Panc1 (cell line): ENCODE results near the gene SLC6A13. TPM values are rescaled to one million over a fixed set of nuclear protein-coding genes. Genes with fewer than 3 reads are reported as not detected.

Experiments used
- ATAC-seq: fragments of 200-7000 bp; cut with Tn5 transposase; 2 replicates; pipeline ENCODE4 v1.9.1; 2020; ENCODE audit warnings: mild to moderate bottlenecking, moderate library complexity
- BruUV-seq: library from RNA; stranded (reverse); fragments of 400-500 nt; replicated peaks from 2 replicates; lab custom pipeline; 2021; lab: Mats Ljungman, UMichigan
- CTCF ChIA-PET: fragments of 300-600 bp; sonication (Branson Sonifier 250); formaldehyde crosslinking; loops from one replicate; lab custom pipeline; 2022; ENCODE audit warnings: antibody characterized with exemption; lab: Charles Lee
- POLR2A ChIA-PET: fragments of 300-600 bp; sonication (Branson Sonifier 250); formaldehyde crosslinking; loops from one replicate; lab custom pipeline; 2022; ENCODE audit warnings: antibody characterized with exemption; lab: Charles Lee
- DNase-seq: peaks from one replicate; pipeline ENCODE4 v3.0.0-alpha.2; 2010; ENCODE audit warnings: low read depth, low spot score
- H3K27ac ChIP-seq: 2 replicates; pipeline ENCODE4 v1.5.1; 2011; ENCODE audit warnings: mild to moderate bottlenecking, low read length, inconsistent platforms
- H3K27me3 ChIP-seq: fragments of 200-500 bp; sonication (Bioruptor generic); 2 replicates; pipeline ENCODE4 v1.6.0; 2014; ENCODE audit warnings: low read length, inconsistent platforms; ENCODE audit not compliant: control insufficient read depth, insufficient read depth
- H3K36me3 ChIP-seq: fragments of 200-500 bp; sonication (Bioruptor generic); 2 replicates; pipeline ENCODE4 v1.5.1; 2014; ENCODE audit warnings: inconsistent platforms, mild to moderate bottlenecking, low read length, moderate library complexity; ENCODE audit not compliant: control insufficient read depth, insufficient read depth
- H3K4me1 ChIP-seq: 2 replicates; pipeline ENCODE4 v1.5.1; 2011; ENCODE audit warnings: inconsistent platforms, mild to moderate bottlenecking, low read length, moderate library complexity; ENCODE audit not compliant: control insufficient read depth, insufficient read depth
- H3K4me3 ChIP-seq, 2 experiments: 2 replicates each; pipeline ENCODE4 v1.5.1; 2011 to 2012; ENCODE audit warnings: low read depth in 2 of 2, low read length in 2 of 2, mild to moderate bottlenecking in 2 of 2, inconsistent platforms in 1 of 2, moderate library complexity in 1 of 2
- H3K9me3 ChIP-seq: fragments of 200-500 bp; sonication (Bioruptor generic); 2 replicates; pipeline ENCODE4 v1.5.1; 2014; ENCODE audit warnings: low read depth, mild to moderate bottlenecking, inconsistent platforms, low read length, moderate library complexity; ENCODE audit not compliant: control insufficient read depth, insufficient read depth
- POLR2AphosphoS5 ChIP-seq: IDR thresholded peaks from 2 replicates; pipeline ENCODE4 v1.6.1; 2012; ENCODE audit warnings: mild to moderate bottlenecking, low read depth, low read length, moderate library complexity
- SIN3A ChIP-seq: IDR thresholded peaks from 2 replicates; pipeline ENCODE4 v1.6.1; 2012; ENCODE audit warnings: low read depth, mild to moderate bottlenecking, low read length, moderate library complexity, borderline replicate concordance; ENCODE audit not compliant: insufficient read depth
- TCF7L2 ChIP-seq: IDR thresholded peaks from 2 replicates; pipeline ENCODE4 v1.6.1; 2011; ENCODE audit warnings: mild to moderate bottlenecking, low read depth, low read length, inconsistent platforms
- in situ Hi-C: cut with HindIII; loops from 2 replicates; pipeline ENCODE4 v1.10.0; 2016; ENCODE audit warnings: low sequenced_read_pairs, low pct_unique_long_range_greater_than_20kb
- intact Hi-C: fragments of 100-400 bp; cut with micrococcal nuclease; formaldehyde crosslinking; loops from one replicate; pipeline ENCODE4 v1.10.0; 2022; ENCODE audit not compliant: unreplicated experiment
- total RNA-seq: library from RNA; stranded (reverse); gene quantifications from one replicate; pipeline ENCODE4 v1.2.1, GENCODE V29; 2021; ENCODE audit not compliant: unreplicated experiment
- TF ChIP-seq, protein P1 (sequence below): fragments of 450-650 bp; IDR thresholded peaks from 2 replicates; pipeline ENCODE4 v1.5.1; 2017; ENCODE audit warnings: mild to moderate bottlenecking
- TF ChIP-seq, protein P2 (sequence below), 2 experiments: IDR thresholded peaks; 2 replicates each; pipeline ENCODE4 v1.6.1; 2011 to 2012; ENCODE audit warnings: low read depth in 2 of 2, control low read depth in 1 of 2, low read length in 1 of 2, mild to moderate bottlenecking in 1 of 2, moderate library complexity in 1 of 2; ENCODE audit not compliant: insufficient read depth in 1 of 2

SLC6A13 gene
- total RNA-seq, 1 experiment from 2014 or later = 0.57 TPM

DNA sequence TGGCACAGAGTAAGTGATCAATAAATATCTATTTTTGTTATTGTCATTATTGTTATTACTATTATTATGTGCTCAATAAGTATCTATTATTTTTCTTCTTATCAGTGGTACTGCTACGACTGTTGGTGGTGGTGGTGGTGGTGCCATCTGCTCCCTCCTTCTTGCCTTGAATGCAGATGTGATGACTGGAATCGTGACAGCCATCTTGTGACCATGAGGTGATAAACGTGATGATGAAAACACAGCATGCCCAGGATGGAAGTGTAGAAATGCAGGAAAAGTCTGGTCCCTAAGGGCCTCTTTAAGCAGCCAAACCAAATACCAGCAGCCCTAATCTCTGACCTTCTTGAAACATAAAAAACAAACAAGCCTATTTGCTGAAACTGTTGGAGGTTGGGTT lies 71.1 kb downstream of the SLC6A13 start:
- in situ Hi-C loops = no loop called here
- CTCF ChIA-PET = no interaction called here

DNA sequence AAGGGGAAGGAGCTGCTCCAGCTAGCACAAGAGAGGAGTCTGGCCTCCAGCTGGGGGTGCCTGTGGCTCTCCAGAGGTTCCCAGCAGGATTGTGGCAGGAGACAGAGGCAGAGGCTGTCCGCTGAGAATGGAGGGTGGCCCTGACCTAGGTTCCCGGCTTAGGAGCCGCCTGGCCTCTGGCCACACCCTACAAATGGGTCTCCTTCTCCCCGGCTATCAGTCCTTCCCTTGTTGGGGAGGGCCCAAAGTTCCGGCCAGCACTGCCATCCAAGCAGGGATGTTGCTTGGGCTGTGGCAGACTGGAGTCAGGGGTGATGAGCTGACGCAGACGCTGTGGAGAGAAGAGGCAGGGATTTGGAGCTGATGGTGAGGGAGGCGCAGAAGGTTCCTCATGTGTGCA lies 71.8 kb downstream of the SLC6A13 start:
- H3K4me1 ChIP-seq = no peaks in the 10 kb centered on the region
- ChIA-PET CTCF (no interaction called here), POLR2A (no interaction called here)
- H3K27ac ChIP-seq = no peak overlapping the region
- no peaks in the 10 kb centered on the region for H3K36me3 ChIP-seq
- TF ChIP-seq SIN3A (no peak), POLR2AphosphoS5 (no peak), TCF7L2 (no peak)
- TF ChIP-seq, protein P1, sequence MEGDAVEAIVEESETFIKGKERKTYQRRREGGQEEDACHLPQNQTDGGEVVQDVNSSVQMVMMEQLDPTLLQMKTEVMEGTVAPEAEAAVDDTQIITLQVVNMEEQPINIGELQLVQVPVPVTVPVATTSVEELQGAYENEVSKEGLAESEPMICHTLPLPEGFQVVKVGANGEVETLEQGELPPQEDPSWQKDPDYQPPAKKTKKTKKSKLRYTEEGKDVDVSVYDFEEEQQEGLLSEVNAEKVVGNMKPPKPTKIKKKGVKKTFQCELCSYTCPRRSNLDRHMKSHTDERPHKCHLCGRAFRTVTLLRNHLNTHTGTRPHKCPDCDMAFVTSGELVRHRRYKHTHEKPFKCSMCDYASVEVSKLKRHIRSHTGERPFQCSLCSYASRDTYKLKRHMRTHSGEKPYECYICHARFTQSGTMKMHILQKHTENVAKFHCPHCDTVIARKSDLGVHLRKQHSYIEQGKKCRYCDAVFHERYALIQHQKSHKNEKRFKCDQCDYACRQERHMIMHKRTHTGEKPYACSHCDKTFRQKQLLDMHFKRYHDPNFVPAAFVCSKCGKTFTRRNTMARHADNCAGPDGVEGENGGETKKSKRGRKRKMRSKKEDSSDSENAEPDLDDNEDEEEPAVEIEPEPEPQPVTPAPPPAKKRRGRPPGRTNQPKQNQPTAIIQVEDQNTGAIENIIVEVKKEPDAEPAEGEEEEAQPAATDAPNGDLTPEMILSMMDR = no peak
- TF ChIP-seq, protein P2, sequence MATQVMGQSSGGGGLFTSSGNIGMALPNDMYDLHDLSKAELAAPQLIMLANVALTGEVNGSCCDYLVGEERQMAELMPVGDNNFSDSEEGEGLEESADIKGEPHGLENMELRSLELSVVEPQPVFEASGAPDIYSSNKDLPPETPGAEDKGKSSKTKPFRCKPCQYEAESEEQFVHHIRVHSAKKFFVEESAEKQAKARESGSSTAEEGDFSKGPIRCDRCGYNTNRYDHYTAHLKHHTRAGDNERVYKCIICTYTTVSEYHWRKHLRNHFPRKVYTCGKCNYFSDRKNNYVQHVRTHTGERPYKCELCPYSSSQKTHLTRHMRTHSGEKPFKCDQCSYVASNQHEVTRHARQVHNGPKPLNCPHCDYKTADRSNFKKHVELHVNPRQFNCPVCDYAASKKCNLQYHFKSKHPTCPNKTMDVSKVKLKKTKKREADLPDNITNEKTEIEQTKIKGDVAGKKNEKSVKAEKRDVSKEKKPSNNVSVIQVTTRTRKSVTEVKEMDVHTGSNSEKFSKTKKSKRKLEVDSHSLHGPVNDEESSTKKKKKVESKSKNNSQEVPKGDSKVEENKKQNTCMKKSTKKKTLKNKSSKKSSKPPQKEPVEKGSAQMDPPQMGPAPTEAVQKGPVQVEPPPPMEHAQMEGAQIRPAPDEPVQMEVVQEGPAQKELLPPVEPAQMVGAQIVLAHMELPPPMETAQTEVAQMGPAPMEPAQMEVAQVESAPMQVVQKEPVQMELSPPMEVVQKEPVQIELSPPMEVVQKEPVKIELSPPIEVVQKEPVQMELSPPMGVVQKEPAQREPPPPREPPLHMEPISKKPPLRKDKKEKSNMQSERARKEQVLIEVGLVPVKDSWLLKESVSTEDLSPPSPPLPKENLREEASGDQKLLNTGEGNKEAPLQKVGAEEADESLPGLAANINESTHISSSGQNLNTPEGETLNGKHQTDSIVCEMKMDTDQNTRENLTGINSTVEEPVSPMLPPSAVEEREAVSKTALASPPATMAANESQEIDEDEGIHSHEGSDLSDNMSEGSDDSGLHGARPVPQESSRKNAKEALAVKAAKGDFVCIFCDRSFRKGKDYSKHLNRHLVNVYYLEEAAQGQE (IDR thresholded peaks at IDR 0.05; ENCODE audit: insufficient read depth in 1 of 2, low read depth in 2 of 2, low read length in 1 of 2) = no peak
- ATAC-seq (no peak), DNase-seq (no peak)
- no peaks in the 10 kb centered on the region for H3K9me3 ChIP-seq
- intact Hi-C loops = no loop called here
- H3K27me3 ChIP-seq = no peaks in the 10 kb centered on the region
- H3K4me3 ChIP-seq = no peak overlapping the region
- no TSS peak for BruUV-seq
- in situ Hi-C loops = no loop called here

More for the DNA sequence above, 71.1 kb downstream of the SLC6A13 start:
- Histone ChIP-seq H3K36me3 (no peaks in the 10 kb centered on the region), H3K27me3 (no peaks in the 10 kb centered on the region), H3K9me3 (no peaks in the 10 kb centered on the region), H3K4me1 (no peaks in the 10 kb centered on the region), H3K4me3 (no peak overlapping the region), H3K27ac (no peak overlapping the region)
- intact Hi-C loops = no loop called here
- ATAC-seq (no peak), DNase-seq (no peak)
- POLR2A ChIA-PET = no interaction called here
- no TSS peak for BruUV-seq
- TF ChIP-seq POLR2AphosphoS5 (no peak), SIN3A (no peak), TCF7L2 (no peak)
- TF ChIP-seq, protein P1 = no peak
- TF ChIP-seq, protein P2 (IDR thresholded peaks at IDR 0.05; ENCODE audit: insufficient read depth in 1 of 2, low read depth in 2 of 2, low read length in 1 of 2) = no peak
